Measurements from ENCODE around the gene TRIM43B. TPM values are rescaled to one million over a fixed set of nuclear protein-coding genes. Genes with fewer than 3 reads are reported as not detected.
"Not testable (repeated sequence)": the region's sequence is repeated elsewhere in the genome, so short reads cannot be mapped to it uniquely, and the experiment has no call there.

Gene TRIM43B
- total RNA-seq, 1 experiment from 2014 or later, result not detected

DNA sequence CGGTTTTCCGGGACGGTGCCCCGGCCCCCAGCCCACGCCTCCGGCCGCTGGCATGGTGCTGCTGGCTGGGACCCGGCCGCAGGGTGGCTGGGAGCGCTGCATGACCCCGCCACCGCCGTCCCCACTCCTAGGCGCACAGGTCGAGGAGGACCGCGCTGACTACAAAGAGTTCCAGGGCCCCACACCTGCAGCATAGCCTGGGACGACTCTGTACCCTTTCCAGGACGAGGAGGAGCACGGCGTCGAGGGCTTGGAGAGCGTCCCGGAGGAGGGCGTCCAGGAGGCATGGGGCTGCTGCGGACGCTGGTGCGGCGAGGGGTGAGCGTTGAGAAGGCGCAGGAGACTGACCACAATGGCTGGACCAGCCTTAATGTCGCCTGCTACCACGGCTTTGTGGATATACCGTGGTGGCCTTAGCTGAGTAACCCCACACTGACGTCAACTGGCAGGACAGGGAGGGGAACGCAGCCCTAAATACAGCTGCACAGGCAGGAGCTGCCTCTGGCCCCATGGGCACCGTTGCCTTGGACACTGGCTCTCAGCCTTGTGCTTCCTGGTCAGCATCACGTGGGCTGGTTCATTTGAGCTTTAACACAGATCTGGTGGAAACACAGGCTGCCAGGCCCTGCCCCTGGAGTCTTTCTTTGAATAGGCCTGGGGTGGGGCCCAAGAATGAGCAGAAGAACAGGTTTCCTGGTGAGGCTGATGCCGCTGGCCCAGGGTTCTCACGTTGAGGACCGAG, 40.9 kb upstream of the TRIM43B start:
- Mint-ChIP-seq H3K27me3 (ENCODE audit: unreplicated experiment) (no peaks in the 10 kb centered on the region), H3K4me1 (ENCODE audit: low read depth, unreplicated experiment) (peaks cover 21% of the 10 kb centered on the region), H3K9me3 (ENCODE audit: low read depth, unreplicated experiment) (no peaks in the 10 kb centered on the region), H3K36me3 (ENCODE audit: insufficient read depth, unreplicated experiment) (peaks cover 59% of the 10 kb centered on the region), H3K4me3 (ENCODE audit: low read depth, unreplicated experiment) (peak overlapping the region; percentile 94), H3K27ac (ENCODE audit: unreplicated experiment) (peak overlapping the region; percentile 99)
- TF ChIP-seq, protein P1, sequence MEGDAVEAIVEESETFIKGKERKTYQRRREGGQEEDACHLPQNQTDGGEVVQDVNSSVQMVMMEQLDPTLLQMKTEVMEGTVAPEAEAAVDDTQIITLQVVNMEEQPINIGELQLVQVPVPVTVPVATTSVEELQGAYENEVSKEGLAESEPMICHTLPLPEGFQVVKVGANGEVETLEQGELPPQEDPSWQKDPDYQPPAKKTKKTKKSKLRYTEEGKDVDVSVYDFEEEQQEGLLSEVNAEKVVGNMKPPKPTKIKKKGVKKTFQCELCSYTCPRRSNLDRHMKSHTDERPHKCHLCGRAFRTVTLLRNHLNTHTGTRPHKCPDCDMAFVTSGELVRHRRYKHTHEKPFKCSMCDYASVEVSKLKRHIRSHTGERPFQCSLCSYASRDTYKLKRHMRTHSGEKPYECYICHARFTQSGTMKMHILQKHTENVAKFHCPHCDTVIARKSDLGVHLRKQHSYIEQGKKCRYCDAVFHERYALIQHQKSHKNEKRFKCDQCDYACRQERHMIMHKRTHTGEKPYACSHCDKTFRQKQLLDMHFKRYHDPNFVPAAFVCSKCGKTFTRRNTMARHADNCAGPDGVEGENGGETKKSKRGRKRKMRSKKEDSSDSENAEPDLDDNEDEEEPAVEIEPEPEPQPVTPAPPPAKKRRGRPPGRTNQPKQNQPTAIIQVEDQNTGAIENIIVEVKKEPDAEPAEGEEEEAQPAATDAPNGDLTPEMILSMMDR (IDR thresholded peaks at IDR 0.05; ENCODE audit: unreplicated experiment), result no peak
- peak; percentile 82 for DNase-seq
- intact Hi-C loops (cut with micrococcal nuclease; ENCODE audit: unreplicated experiment), result loop anchor here (5.0 kb wide), 1 partner anchor 202 kb away; no protein-coding TSS in a partner anchor
- CTCF ChIA-PET, result interaction anchor here (0.6 to 1.2 kb wide), 3 partner anchors 12 to 353 kb away, joined by 3 to 8 read pairs (median 5); partner anchors contain the start of gene FAHD2A
- TSS peak; percentile 30 for BruUV-seq (replicated peaks)

DNA sequence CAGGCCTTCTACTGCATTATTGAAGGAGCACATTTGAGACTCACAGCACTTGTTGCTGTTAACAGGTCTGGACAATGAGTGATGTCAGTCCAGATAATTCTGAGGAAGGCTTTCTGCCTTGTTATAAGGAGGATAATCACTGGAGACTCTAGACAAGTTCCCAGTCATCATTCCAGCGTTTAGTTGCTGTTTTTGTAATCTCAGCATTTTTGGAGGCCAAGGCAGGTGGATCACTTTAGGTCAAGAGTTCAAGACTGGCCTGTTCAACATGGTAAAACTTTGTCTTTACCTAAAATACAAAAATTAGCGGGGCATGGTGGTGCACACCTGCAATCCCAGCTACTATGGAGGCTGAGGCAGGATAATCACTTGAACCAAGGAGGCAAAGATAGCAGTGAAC, 39.6 kb upstream of the TRIM43B start:
- Mint-ChIP-seq H3K4me3 (ENCODE audit: low read depth, unreplicated experiment) (peak overlapping the region; percentile 94), H3K9me3 (ENCODE audit: low read depth, unreplicated experiment) (no peaks in the 10 kb centered on the region), H3K4me1 (ENCODE audit: low read depth, unreplicated experiment) (peaks cover 14% of the 10 kb centered on the region), H3K36me3 (ENCODE audit: insufficient read depth, unreplicated experiment) (peaks cover 48% of the 10 kb centered on the region), H3K27ac (ENCODE audit: unreplicated experiment) (peak overlapping the region; percentile 99), H3K27me3 (ENCODE audit: unreplicated experiment) (no peaks in the 10 kb centered on the region)
- TF ChIP-seq, protein P1 (IDR thresholded peaks at IDR 0.05; ENCODE audit: unreplicated experiment), result no peak
- CTCF ChIA-PET, result no interaction called here
- intact Hi-C loops (cut with micrococcal nuclease; ENCODE audit: unreplicated experiment), result no loop called here
- no TSS peak for BruUV-seq (replicated peaks)
- DNase-seq, result no peak

DNA sequence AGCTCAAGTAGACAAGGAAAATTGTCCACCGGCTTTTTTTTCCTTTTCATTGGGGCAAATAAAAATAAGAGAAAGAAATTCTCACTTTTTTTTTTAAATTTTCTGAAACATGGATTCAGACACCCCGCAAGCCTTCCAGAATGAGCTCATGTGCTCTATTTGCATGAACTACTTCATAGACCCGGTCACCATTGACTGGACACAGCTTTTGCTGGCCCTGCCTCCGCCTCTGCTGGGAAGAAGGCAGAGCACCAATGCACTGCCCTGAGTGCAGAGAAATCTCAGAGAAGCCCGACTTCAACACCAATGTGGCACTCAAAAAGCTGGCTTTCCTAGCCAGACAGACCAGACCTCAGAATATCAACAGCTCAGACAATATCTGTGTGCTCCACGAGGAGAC, 30.2 kb upstream of the TRIM43B start:
- Mint-ChIP-seq H3K36me3 (ENCODE audit: insufficient read depth, unreplicated experiment) (no peaks in the 10 kb centered on the region), H3K27me3 (ENCODE audit: unreplicated experiment) (no peaks in the 10 kb centered on the region), H3K4me3 (ENCODE audit: low read depth, unreplicated experiment) (no peak overlapping the region), H3K9me3 (ENCODE audit: low read depth, unreplicated experiment) (no peaks in the 10 kb centered on the region), H3K4me1 (ENCODE audit: low read depth, unreplicated experiment) (no peaks in the 10 kb centered on the region), H3K27ac (ENCODE audit: unreplicated experiment) (no peak overlapping the region)
- DNase-seq, result no peak
- intact Hi-C loops (cut with micrococcal nuclease; ENCODE audit: unreplicated experiment), result no loop called here
- CTCF ChIA-PET, result no interaction called here
- TF ChIP-seq, protein P1 (IDR thresholded peaks at IDR 0.05; ENCODE audit: unreplicated experiment), result no peak
- BruUV-seq (replicated peaks), result no TSS peak

DNA sequence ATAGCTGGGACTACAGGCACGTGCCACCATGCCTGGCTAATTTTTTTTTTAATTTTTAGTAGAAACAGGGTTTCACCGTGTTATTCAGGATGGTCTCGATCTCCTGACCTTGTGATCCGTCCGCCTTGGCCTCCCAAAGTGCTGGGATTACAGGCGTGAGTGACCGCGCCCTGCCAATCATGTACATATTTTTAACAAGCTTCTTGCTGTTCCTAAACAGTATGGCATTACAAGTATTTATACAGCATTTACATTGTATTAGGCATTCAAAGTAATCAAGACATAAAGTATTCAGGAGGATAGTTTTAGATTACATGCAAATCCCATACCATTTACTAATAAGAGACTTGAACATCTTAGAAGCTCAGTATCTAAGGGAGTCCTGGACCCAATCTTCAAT, 29.7 kb upstream of the TRIM43B start:
- H3K27ac Mint-ChIP-seq (ENCODE audit: unreplicated experiment); H3K27me3 Mint-ChIP-seq (ENCODE audit: unreplicated experiment); DNase-seq; intact Hi-C loops (cut with micrococcal nuclease; ENCODE audit: unreplicated experiment); BruUV-seq (replicated peaks); H3K4me1 Mint-ChIP-seq (ENCODE audit: low read depth, unreplicated experiment); H3K4me3 Mint-ChIP-seq (ENCODE audit: low read depth, unreplicated experiment); H3K9me3 Mint-ChIP-seq (ENCODE audit: low read depth, unreplicated experiment); H3K36me3 Mint-ChIP-seq (ENCODE audit: insufficient read depth, unreplicated experiment): not testable (repeated sequence)
- CTCF ChIA-PET, result interaction anchor here (1.3 kb wide), 1 partner anchor 12 kb away, joined by 3 read pairs; no protein-coding TSS in a partner anchor

DNA sequence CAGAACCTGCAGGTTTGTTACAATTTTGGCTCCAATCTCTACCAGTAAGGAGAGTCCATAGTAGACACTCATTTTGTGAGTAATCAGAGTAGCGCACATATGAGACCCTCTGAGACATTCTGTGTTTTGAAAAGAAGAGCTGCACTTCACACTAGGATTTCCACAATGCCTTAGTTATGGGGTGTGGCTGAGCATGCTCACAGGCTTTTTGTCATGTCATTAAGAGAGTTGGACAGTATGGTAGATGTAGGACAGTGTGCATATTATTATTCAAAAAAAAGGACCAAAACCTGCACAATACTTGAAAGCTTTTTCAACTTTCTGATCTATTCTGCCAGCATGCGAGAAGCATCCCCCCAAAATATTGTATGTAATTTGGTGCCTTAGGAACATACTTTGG, 24.9 kb upstream of the TRIM43B start:
- Mint-ChIP-seq H3K4me3 (ENCODE audit: low read depth, unreplicated experiment) (no peak overlapping the region), H3K36me3 (ENCODE audit: insufficient read depth, unreplicated experiment) (no peaks in the 10 kb centered on the region), H3K27ac (ENCODE audit: unreplicated experiment) (no peak overlapping the region), H3K9me3 (ENCODE audit: low read depth, unreplicated experiment) (no peaks in the 10 kb centered on the region), H3K27me3 (ENCODE audit: unreplicated experiment) (no peaks in the 10 kb centered on the region), H3K4me1 (ENCODE audit: low read depth, unreplicated experiment) (no peaks in the 10 kb centered on the region)
- no TSS peak for BruUV-seq (replicated peaks)
- CTCF ChIA-PET, result interaction anchor here (0.6 kb wide), 1 partner anchor 163 kb away, joined by 3 read pairs; no protein-coding TSS in a partner anchor
- TF ChIP-seq, protein P1 (IDR thresholded peaks at IDR 0.05; ENCODE audit: unreplicated experiment), result no peak
- DNase-seq, result no peak
- intact Hi-C loops (cut with micrococcal nuclease; ENCODE audit: unreplicated experiment), result no loop called here

Measured in Calu3 (cell line).